ENCODE results near the gene JARID2.
A peak's percentile ranks its signal among the peaks of the same experiment; 100 is the strongest.

Gene JARID2

DNA sequence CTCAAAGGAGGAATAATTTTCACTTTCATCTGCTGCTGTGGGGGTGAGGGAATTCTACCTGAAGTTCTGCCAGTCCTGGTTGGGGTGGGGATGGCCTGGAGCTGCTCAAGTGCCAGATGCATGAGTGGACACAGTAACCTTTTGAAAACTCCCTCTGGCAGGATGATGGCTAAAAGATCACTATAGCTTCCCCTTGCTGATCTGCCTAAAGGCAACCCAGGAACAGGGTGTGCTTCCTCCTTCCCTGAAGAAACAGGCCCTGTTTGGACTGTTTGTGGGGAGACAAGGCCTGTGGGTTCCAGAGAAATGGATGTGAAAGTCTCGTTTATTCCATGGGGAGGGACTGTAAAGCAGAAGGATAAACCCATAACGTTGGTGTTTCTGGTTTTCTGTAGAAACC lies 240.1 kb downstream of the JARID2 start:
- Histone ChIP-seq H3K36me3 (ENCODE audit: insufficient read depth, low read length) (peaks cover 45% of the 10 kb centered on the region), H3K4me3 (no peak overlapping the region), H3K9ac (ENCODE audit: insufficient read length) (no peak overlapping the region), H3K27ac (no peak overlapping the region), H3K9me3 (ENCODE audit: low read depth, low read length) (no peaks in the 10 kb centered on the region)
- TF ChIP-seq EZH2 (IDR thresholded peaks at IDR 0.05) (no peak), FOXP2 (optimal IDR thresholded peaks at IDR 0.05; ENCODE audit: control extremely low read depth, extremely low read length, insufficient read depth) (no peak), POLR2AphosphoS5 (IDR thresholded peaks at IDR 0.05; ENCODE audit: borderline replicate concordance, low read depth, low read length) (no peak)
- DNase-seq (ENCODE audit: low read depth, low spot score), result no peak

DNA sequence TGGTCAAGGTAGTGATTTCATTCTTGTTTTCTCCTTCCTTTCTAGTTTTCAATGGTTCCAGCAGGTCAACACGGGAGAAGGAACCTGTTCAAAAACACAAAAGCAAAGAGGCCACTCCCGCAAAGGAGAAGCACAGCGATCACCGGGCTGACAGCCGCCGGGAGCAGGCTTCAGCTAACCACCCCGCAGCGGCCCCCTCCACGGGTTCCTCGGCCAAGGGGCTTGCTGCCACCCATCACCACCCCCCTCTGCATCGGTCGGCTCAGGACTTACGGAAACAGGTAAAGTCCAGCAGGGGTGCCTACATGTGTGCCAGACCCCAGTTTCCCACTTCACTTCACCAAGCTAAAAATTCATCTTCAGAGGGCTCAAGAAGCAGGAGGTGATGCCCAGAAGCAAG lies 241.4 kb downstream of the JARID2 start:
- H3K9ac ChIP-seq (ENCODE audit: insufficient read length), result no peak overlapping the region
- no peak overlapping the region for H3K4me3 ChIP-seq
- H3K9me3 ChIP-seq (ENCODE audit: low read depth, low read length), result no peaks in the 10 kb centered on the region
- no peak for TF ChIP-seq POLR2AphosphoS5 (IDR thresholded peaks at IDR 0.05; ENCODE audit: borderline replicate concordance, low read depth, low read length)
- no peak for TF ChIP-seq EZH2 (IDR thresholded peaks at IDR 0.05)
- TF ChIP-seq FOXP2 (optimal IDR thresholded peaks at IDR 0.05; ENCODE audit: control extremely low read depth, extremely low read length, insufficient read depth), result no peak
- H3K36me3 ChIP-seq (ENCODE audit: insufficient read depth, low read length), result peaks cover 37% of the 10 kb centered on the region
- no peak for DNase-seq (ENCODE audit: low read depth, low spot score)
- no peak overlapping the region for H3K27ac ChIP-seq

DNA sequence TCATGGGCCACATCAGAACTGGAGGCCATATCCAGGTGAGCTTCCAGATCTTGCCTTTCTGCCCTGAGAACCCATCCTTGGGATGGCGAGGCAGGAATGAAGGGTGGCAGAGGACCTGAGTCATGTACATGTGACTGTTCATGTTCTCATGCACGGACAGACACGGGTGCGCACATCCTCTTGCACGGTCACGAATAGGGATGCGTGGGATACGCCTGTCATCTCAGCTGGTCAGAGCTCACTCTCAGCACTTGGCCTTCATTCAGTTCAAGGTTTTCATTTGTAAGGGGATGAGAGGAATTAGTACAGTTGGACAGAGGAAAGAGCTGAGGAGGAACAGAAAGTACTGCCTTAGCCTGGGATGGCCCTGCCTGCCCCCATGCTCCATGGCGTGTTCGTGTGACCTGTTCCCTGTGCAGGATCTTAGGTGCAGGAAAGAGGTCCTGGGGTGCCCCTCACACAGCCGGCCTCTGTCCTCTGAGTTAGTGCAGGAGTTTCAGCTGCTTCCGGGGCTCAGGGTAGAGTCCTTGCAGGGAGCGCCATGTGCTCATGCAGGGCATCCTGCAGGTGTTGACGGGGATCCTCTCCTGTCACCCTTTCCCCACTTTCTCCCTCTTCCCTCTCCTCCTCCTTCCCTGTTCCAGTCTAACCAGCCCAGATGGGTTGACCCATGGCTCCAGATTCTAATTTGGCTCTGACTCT lies 243.5 kb downstream of the JARID2 start:
- H3K4me3 ChIP-seq, result no peak overlapping the region
- no peak for DNase-seq (ENCODE audit: low read depth, low spot score)
- H3K9ac ChIP-seq (ENCODE audit: insufficient read length), result no peak overlapping the region
- TF ChIP-seq FOXP2 (optimal IDR thresholded peaks at IDR 0.05; ENCODE audit: control extremely low read depth, extremely low read length, insufficient read depth) (no peak), EZH2 (IDR thresholded peaks at IDR 0.05) (no peak), POLR2AphosphoS5 (IDR thresholded peaks at IDR 0.05; ENCODE audit: borderline replicate concordance, low read depth, low read length) (no peak)
- H3K36me3 ChIP-seq (ENCODE audit: insufficient read depth, low read length), result peaks cover 30% of the 10 kb centered on the region
- no peaks in the 10 kb centered on the region for H3K9me3 ChIP-seq (ENCODE audit: low read depth, low read length)
- peak overlapping the region; percentile 93 for H3K27ac ChIP-seq

DNA sequence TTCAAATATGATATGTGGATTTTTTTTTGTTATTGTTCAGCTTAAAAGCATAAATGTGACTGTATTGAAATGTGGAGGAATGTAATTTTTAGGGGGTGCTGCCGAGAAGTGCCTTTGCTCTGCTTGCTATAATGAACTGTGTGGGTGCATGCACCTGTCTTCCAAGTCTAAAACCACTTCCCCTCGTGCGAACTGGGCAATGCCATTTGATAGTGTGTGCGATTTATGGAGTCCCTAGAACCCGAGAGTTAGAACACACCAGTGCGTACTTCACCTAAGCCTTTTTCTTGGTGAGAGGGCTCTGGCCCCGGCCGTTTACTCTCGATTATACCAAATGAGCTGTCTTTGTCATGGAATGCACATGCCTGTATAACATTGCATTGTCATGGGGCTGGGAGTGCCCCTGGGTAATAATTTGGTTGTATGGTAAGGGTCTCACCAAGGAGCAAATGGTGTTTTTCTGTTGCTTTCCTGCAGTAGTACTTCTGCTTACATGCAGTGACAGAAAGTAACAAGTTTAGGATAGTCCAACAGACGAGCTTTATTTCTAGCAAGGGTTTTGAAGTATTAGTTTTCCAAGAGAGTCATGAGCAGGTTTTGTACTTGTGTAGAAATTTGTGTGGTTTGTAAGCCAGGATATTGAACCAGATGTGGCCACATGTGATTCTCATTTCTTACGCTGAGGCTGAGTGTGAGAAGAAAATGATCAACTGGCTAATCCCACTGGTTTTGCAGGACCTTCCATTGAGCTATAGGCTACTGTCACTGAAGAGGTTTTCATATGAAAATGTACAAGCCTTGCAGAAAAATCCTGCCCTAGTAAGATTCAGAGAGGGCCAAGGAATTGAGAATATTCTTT lies 244.6 kb downstream of the JARID2 start:
- no peak for TF ChIP-seq EZH2 (IDR thresholded peaks at IDR 0.05)
- TF ChIP-seq POLR2AphosphoS5 (IDR thresholded peaks at IDR 0.05; ENCODE audit: borderline replicate concordance, low read depth, low read length), result no peak; the same call in 1 of the 2 replicates
- no peak for TF ChIP-seq FOXP2 (optimal IDR thresholded peaks at IDR 0.05; ENCODE audit: control extremely low read depth, extremely low read length, insufficient read depth)
- peak overlapping the region; percentile 77 for H3K9ac ChIP-seq (ENCODE audit: insufficient read length)
- DNase-seq (ENCODE audit: low read depth, low spot score), result no peak
- H3K36me3 ChIP-seq (ENCODE audit: insufficient read depth, low read length), result peaks cover 39% of the 10 kb centered on the region
- peak overlapping the region; percentile 93 for H3K27ac ChIP-seq
- H3K9me3 ChIP-seq (ENCODE audit: low read depth, low read length), result no peaks in the 10 kb centered on the region
- peak overlapping the region; percentile 34; the same call in 1 of the 2 replicates for H3K4me3 ChIP-seq

DNA sequence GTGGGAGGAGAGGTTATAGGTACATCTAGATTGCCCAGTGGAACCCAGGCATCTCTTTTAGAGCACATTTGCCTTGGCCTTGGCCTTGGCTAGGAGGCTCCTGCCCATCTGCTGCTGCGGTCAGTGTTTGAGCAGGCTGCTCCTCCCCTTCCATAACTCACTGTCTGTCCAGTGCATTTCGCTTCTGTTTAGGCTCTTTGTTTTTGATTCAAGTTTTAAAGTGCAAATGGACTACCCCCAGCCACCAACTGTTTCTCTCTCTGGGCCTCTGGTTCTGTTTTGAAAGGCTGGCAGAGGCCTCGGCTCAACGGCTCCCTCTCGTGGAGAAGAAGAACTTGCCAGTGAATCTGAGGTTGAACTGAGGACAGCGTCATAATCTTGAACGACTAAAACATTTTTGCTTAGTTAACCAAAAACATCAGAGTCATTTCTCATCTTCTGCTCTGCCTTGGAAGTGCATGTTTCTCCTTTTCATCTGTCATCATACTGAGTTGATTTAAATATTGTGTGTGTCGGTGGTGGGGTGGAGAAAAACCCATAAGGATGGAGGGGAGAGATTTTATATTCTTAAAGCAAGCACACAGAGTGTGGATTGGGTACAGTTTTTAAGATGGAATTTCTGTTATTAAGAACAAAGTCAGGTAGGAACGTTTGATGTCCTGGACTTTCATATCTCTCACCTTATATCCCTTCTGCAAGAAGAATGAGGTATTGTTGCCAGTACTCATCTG lies 245.6 kb downstream of the JARID2 start:
- DNase-seq (ENCODE audit: low read depth, low spot score), result peak; percentile 89
- Histone ChIP-seq H3K9me3 (ENCODE audit: low read depth, low read length) (no peaks in the 10 kb centered on the region), H3K4me3 (peak overlapping the region; percentile 52), H3K36me3 (ENCODE audit: insufficient read depth, low read length) (peaks cover 49% of the 10 kb centered on the region), H3K9ac (ENCODE audit: insufficient read length) (peak overlapping the region; percentile 77), H3K27ac (peak overlapping the region; percentile 93)
- no peak for TF ChIP-seq EZH2 (IDR thresholded peaks at IDR 0.05)
- TF ChIP-seq POLR2AphosphoS5 (IDR thresholded peaks at IDR 0.05; ENCODE audit: borderline replicate concordance, low read depth, low read length), result peak; percentile 35; the same call in 1 of the 2 replicates

DNA sequence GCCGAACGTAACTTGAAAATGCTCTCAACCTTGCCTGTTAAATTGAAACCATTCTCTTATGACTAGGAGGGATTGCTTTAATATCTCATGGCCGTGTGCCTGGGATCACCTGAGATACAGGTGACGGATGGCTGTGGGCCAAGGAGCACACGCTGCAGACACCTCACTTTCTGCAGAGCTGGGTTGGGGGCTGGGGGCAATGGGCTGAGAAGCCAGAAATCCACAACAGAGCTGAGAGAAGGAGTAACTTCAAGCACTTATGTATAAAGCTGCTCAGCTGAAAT lies 246.1 kb downstream of the JARID2 start:
- no peaks in the 10 kb centered on the region for H3K9me3 ChIP-seq (ENCODE audit: low read depth, low read length)
- peak overlapping the region; percentile 56 for H3K9ac ChIP-seq (ENCODE audit: insufficient read length)
- DNase-seq (ENCODE audit: low read depth, low spot score), result no peak
- H3K4me3 ChIP-seq, result peak overlapping the region; percentile 52; the same call in 1 of the 2 replicates
- TF ChIP-seq POLR2AphosphoS5 (IDR thresholded peaks at IDR 0.05; ENCODE audit: borderline replicate concordance, low read depth, low read length) (no peak), EZH2 (IDR thresholded peaks at IDR 0.05) (no peak), FOXP2 (optimal IDR thresholded peaks at IDR 0.05; ENCODE audit: control extremely low read depth, extremely low read length, insufficient read depth) (no peak)
- peaks cover 51% of the 10 kb centered on the region for H3K36me3 ChIP-seq (ENCODE audit: insufficient read depth, low read length)
- peak overlapping the region; percentile 93 for H3K27ac ChIP-seq

DNA sequence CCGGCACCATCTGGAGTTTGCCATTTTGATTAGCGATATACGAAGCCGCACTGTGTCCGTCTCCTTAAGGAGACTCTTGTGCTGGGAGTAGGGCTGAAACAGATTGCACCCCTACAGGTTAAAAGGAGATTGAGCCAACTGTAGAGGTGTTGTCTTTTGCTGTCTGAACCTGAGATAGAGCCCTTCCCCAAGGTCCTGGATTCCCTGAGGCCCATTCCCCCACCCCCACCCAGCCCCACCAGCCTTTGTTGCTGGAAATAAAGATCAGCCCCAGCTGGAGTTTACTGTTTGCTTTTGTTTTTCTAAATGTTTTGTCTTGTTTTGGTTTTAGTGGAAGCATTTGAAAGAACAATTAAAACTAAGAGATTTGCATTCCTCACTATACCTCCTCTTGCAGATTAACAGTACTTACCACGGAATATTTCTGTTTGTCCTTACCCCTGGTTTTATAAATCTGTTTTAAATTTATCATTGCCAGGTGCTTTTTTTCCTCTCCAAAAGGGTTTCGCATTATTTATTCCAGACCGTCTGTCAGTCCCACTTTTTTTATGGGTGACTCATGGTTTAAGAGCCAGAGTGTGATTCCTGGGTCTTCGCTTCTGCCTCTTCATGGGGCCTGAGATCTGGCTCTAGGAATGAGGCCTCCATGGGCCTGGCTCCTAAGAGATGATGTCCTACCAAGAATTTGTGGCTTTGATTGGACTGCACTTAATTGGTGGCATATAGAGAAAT lies 247.7 kb downstream of the JARID2 start:
- Histone ChIP-seq H3K9me3 (ENCODE audit: low read depth, low read length) (no peaks in the 10 kb centered on the region), H3K27ac (peak overlapping the region; percentile 93), H3K4me3 (peak overlapping the region; percentile 14; the same call in 1 of the 2 replicates), H3K36me3 (ENCODE audit: insufficient read depth, low read length) (peaks cover 50% of the 10 kb centered on the region), H3K9ac (ENCODE audit: insufficient read length) (peak overlapping the region; percentile 46)
- no peak for DNase-seq (ENCODE audit: low read depth, low spot score)
- TF ChIP-seq FOXP2 (optimal IDR thresholded peaks at IDR 0.05; ENCODE audit: control extremely low read depth, extremely low read length, insufficient read depth) (no peak), POLR2AphosphoS5 (IDR thresholded peaks at IDR 0.05; ENCODE audit: borderline replicate concordance, low read depth, low read length) (no peak), EZH2 (IDR thresholded peaks at IDR 0.05) (no peak)
